ENCODE results near the gene BAX. TPM values are rescaled to one million over a fixed set of nuclear protein-coding genes. Genes with fewer than 3 reads are reported as not detected.

The BAX gene
- total and polyA plus RNA-seq, 9 of the 15 experiments (the other 6 are each of a cell fraction or from before 2014, with no cell fraction given): 3.2 to 95.4 (median 44.5) TPM

GRCh38 chr19:48993175-48994034, 38.7 kb downstream of the BAX start, which contains the start of the genes GYS1 and RUVBL2 (continued):
- TF ChIP-seq E2F4 (CRISPR knock-in tag; IDR thresholded peaks at IDR 0.05; ENCODE audit: low read depth): no peak
- no peak for TF ChIP-seq TCFL5 (CRISPR knock-in tag; conservative IDR thresholded peaks at IDR 0.05)
- TF ChIP-seq ZNF197 (CRISPR knock-in tag; IDR thresholded peaks at IDR 0.05; ENCODE audit: low read depth): no peak
- TF ChIP-seq TEAD1 (CRISPR knock-in tag; IDR thresholded peaks at IDR 0.05): peak in 1 of 2 experiments; percentile 71; a peak in 2 of 4 replicates
- no peak for TF ChIP-seq ZFP30 (CRISPR knock-in tag; IDR thresholded peaks at IDR 0.05; ENCODE audit: borderline replicate concordance)
- peak; percentile 53 for TF ChIP-seq RBBP5 (IDR thresholded peaks at IDR 0.05; ENCODE audit: borderline replicate concordance, insufficient read depth, low read length, poor library complexity, severe bottlenecking)
- no peak for TF ChIP-seq THRB (CRISPR knock-in tag; conservative IDR thresholded peaks at IDR 0.05)
- no peak for TF ChIP-seq IRF1 (CRISPR knock-in tag; IDR thresholded peaks at IDR 0.05; ENCODE audit: borderline replicate concordance)
- no peak for TF ChIP-seq POLR3A (IDR thresholded peaks at IDR 0.05; ENCODE audit: borderline replicate concordance, extremely low read depth, insufficient read depth, insufficient read length)
- no peak for TF ChIP-seq DNMT1 (IDR thresholded peaks at IDR 0.05)
- no peak for TF ChIP-seq OTX1 (CRISPR knock-in tag; IDR thresholded peaks at IDR 0.05)
- no peak for TF ChIP-seq SRSF7 (optimal IDR thresholded peaks at IDR 0.05; ENCODE audit: low read depth, low read length)
- no peak for TF ChIP-seq ZNF384 (IDR thresholded peaks at IDR 0.05; ENCODE audit: low read depth, low read length)
- TF ChIP-seq SMARCB1 (IDR thresholded peaks at IDR 0.05; ENCODE audit: insufficient read length, low read depth): no peak
- TF ChIP-seq ZBTB43 (CRISPR knock-in tag; IDR thresholded peaks at IDR 0.05): no peak
- peak; percentile 92 for TF ChIP-seq EP400 (IDR thresholded peaks at IDR 0.05)
- TF ChIP-seq STAT5A (IDR thresholded peaks at IDR 0.05; ENCODE audit: borderline replicate concordance, low read length): no peak
- no peak for TF ChIP-seq ZNF324 (CRISPR knock-in tag; IDR thresholded peaks at IDR 0.05)
- TF ChIP-seq MNT (conservative IDR thresholded peaks at IDR 0.05): peak; percentile 61 to 71; a peak in 3 of 4 replicates
- no peak for TF ChIP-seq CBFA2T2 (conservative IDR thresholded peaks at IDR 0.05)
- no peak for TF ChIP-seq ZBTB17 (CRISPR knock-in tag; IDR thresholded peaks at IDR 0.05)
